K562 (cell line): ENCODE results near the gene GNAI3. TPM values are rescaled to one million over a fixed set of nuclear protein-coding genes. Genes with fewer than 3 reads are reported as not detected.

ENCODE experiments used
- ATAC-seq: fragments of 200-7000 bp; cut with Tn5 transposase; 3 replicates; pipeline ENCODE4 v1.9.1; 2020; ENCODE audit warnings: moderate library complexity
- BruUV-seq: library from RNA; stranded (reverse); fragments of 400-500 nt; replicated peaks from 2 replicates; lab custom pipeline; 2021; lab: Mats Ljungman, UMichigan
- CTCF ChIA-PET: fragments of 300-600 bp; formaldehyde crosslinking; extraction: SDS; loops from one replicate; lab custom pipeline; 2021; ENCODE audit warnings: low intra/inter-chr PET ratio; lab: Yijun Ruan, JAX
- POLR2A ChIA-PET: fragments of 300-600, 350-650 bp; sonication (Branson Sonifier 250); formaldehyde crosslinking; extraction: SDS; loops from one replicate; lab custom pipeline; 2021; ENCODE audit warnings: antibody characterized with exemption, inconsistent platforms; lab: Yijun Ruan, JAX
- DNase-seq, 4 experiments: peaks; one replicate each; pipeline versions ENCODE4 v3.0.0 to v3.0.0-alpha.2; 2011 to 2018; ENCODE audit warnings: low spot score in 3 of 4, mixed read lengths in 3 of 4; ENCODE audit errors: extremely low read depth in 1 of 4
- FAIRE-seq: peaks from 2 replicates; lab custom pipeline; 2011; peaks lifted over from hg19 to GRCh38; lab: Jason Lieb, UNC
- H2AFZ ChIP-seq: 2 replicates; pipeline ENCODE4 v1.6.0; 2011; ENCODE audit warnings: low read depth, low read length, control low read depth, inconsistent platforms
- H3K27ac ChIP-seq: fragments of 200-600 bp; 3 replicates; pipeline ENCODE4 v1.8.0; 2011; ENCODE audit warnings: low read depth, mild to moderate bottlenecking, control low read depth, inconsistent platforms, low read length, moderate library complexity, mixed read lengths; ENCODE audit errors: extremely low read depth
- H3K27me3 ChIP-seq, 2 experiments: fragments of 300-600 bp in 1 of 2; 2 replicates in 1 of 2; 3 replicates in 1 of 2; pipeline versions ENCODE4 v1.6.0 to v1.8.0; 2011; ENCODE audit warnings: inconsistent platforms in 2 of 2, low read length in 2 of 2, mild to moderate bottlenecking in 1 of 2, mixed read lengths in 1 of 2, moderate library complexity in 1 of 2; ENCODE audit not compliant: control insufficient read depth in 2 of 2, insufficient read depth in 2 of 2
- H3K36me3 ChIP-seq: fragments of 300-600 bp; 3 replicates; pipeline ENCODE4 v1.8.0; 2011; ENCODE audit warnings: mild to moderate bottlenecking, low read length, inconsistent platforms; ENCODE audit not compliant: control insufficient read depth, insufficient read depth
- H3K4me1 ChIP-seq, 2 experiments: fragments of 200-600 bp in 1 of 2; replicated peaks in 1 of 2; 2 replicates in 1 of 2; 3 replicates in 1 of 2; pipeline versions ENCODE4 v1.5.1 to v1.8.0; 2011; ENCODE audit warnings: inconsistent platforms in 2 of 2, low read length in 2 of 2, mild to moderate bottlenecking in 1 of 2, mixed read lengths in 1 of 2, moderate library complexity in 1 of 2; ENCODE audit not compliant: control insufficient read depth in 2 of 2, insufficient read depth in 2 of 2
- H3K4me2 ChIP-seq: 2 replicates; pipeline ENCODE4 v1.6.1; 2011; ENCODE audit warnings: low read length, control low read depth, inconsistent platforms, mixed read lengths; ENCODE audit not compliant: insufficient read depth
- H3K4me3 ChIP-seq: fragments of 200-600 bp; sonication (generic), shearing (Covaris generic); 2 replicates; pipeline ENCODE4 v1.5.1; 2016; ENCODE audit warnings: control low read depth, inconsistent platforms
- H3K79me2 ChIP-seq: fragments of 200-600 bp; 3 replicates; pipeline ENCODE4 v1.8.0; 2011; ENCODE audit warnings: low read length, inconsistent platforms; ENCODE audit not compliant: control insufficient read depth, insufficient read depth
- H3K9ac ChIP-seq, 2 experiments: 2 replicates each; pipeline versions ENCODE4 v1.6.0 to v1.6.1; 2011; ENCODE audit warnings: low read depth in 2 of 2, low read length in 2 of 2, control low read depth in 1 of 2, inconsistent platforms in 1 of 2, mild to moderate bottlenecking in 1 of 2, mixed read lengths in 1 of 2; ENCODE audit not compliant: insufficient read depth in 1 of 2
- H3K9me1 ChIP-seq: one replicate; pipeline ENCODE4 v1.6.0; 2011; ENCODE audit warnings: inconsistent platforms, mild to moderate bottlenecking, low read length, moderate library complexity; ENCODE audit not compliant: control insufficient read depth, insufficient read depth
- H3K9me3 ChIP-seq: replicated peaks from 2 replicates; pipeline ENCODE4 v1.5.1; 2011; ENCODE audit warnings: low read depth, low read length, inconsistent platforms; ENCODE audit not compliant: control insufficient read depth, insufficient read depth
- H4K20me1 ChIP-seq: replicated peaks from 2 replicates; pipeline ENCODE4 v1.6.1; 2011; ENCODE audit warnings: low read length, inconsistent platforms, mixed read lengths; ENCODE audit not compliant: control insufficient read depth, insufficient read depth
- DIDO1 ChIP-seq: fragments of 450-650 bp; IDR thresholded peaks from 2 replicates; pipeline ENCODE4 v1.6.1; 2016; ENCODE audit warnings: low read depth, missing biosample characterization, missing genetic modification characterization
- FOSL1 ChIP-seq: fragments of 200-800 bp; sonication (Bioruptor generic); conservative IDR thresholded peaks from 2 replicates; pipeline ENCODE4 v1.6.1; 2016; ENCODE audit warnings: missing genetic modification characterization, missing compliant biosample characterization
- FOXM1 ChIP-seq, 2 experiments: fragments of 450-650 bp in 1 of 2; sonication (generic) in 1 of 2; formaldehyde crosslinking in 1 of 2; IDR thresholded peaks; 2 replicates each; pipeline versions ENCODE4 v1.6.1 to v1.9.0; 2017 to 2022; ENCODE audit warnings: low read depth in 2 of 2, mild to moderate bottlenecking in 2 of 2, missing genetic modification reagents in 1 of 2, moderate library complexity in 1 of 2
- HDAC3 ChIP-seq: fragments of 450-650 bp; IDR thresholded peaks from 2 replicates; pipeline ENCODE4 v1.6.1; 2018; ENCODE audit warnings: borderline replicate concordance, mild to moderate bottlenecking, moderate library complexity; ENCODE audit not compliant: partially characterized antibody
- HLTF ChIP-seq: fragments of 450-650 bp; IDR thresholded peaks from 2 replicates; pipeline ENCODE4 v1.6.1; 2016
- HNRNPK ChIP-seq: fragments of 200-400 bp; formaldehyde crosslinking; IDR thresholded peaks from one replicate; pipeline ENCODE4 v1.6.1; 2018; ENCODE audit warnings: mild to moderate bottlenecking, low read depth, low read length; ENCODE audit not compliant: poor library complexity, severe bottlenecking
- KLF16 ChIP-seq: IDR thresholded peaks from 2 replicates; pipeline ENCODE4 v1.6.1; 2016; ENCODE audit warnings: antibody characterized with exemption
- PHB2 ChIP-seq: fragments of 450-650 bp; IDR thresholded peaks from 2 replicates; pipeline ENCODE4 v1.6.1; 2017; ENCODE audit warnings: low read depth
- SIN3A ChIP-seq, 2 experiments: fragments of 150-350 bp in 1 of 2; IDR thresholded peaks; 2 replicates each; pipeline ENCODE4 v1.6.1; 2011 to 2016; ENCODE audit warnings: borderline replicate concordance in 2 of 2, low read depth in 2 of 2, low read length in 2 of 2, mild to moderate bottlenecking in 2 of 2, moderate library complexity in 2 of 2; ENCODE audit not compliant: control insufficient read depth in 1 of 2
- SNIP1 ChIP-seq: fragments of 450-650 bp; IDR thresholded peaks from 2 replicates; pipeline ENCODE4 v1.7.1; 2017; ENCODE audit warnings: low read depth, mild to moderate bottlenecking
- SPI1 ChIP-seq: IDR thresholded peaks from 2 replicates; pipeline ENCODE4 v1.6.1; 2011; ENCODE audit warnings: low read depth, low read length, control low read depth, borderline replicate concordance
- TBL1XR1 ChIP-seq, 2 experiments: IDR thresholded peaks; 2 replicates each; pipeline ENCODE4 v1.6.1; 2012; ENCODE audit warnings: improper control_type of control experiment in 2 of 2, low read length in 2 of 2, mild to moderate bottlenecking in 1 of 2
- TFAP4 ChIP-seq: sonication (generic); formaldehyde crosslinking; IDR thresholded peaks from 2 replicates; pipeline ENCODE4 v1.8.0; 2022; ENCODE audit warnings: missing genetic modification reagents, mild to moderate bottlenecking, moderate library complexity, borderline replicate concordance
- U2AF1 ChIP-seq: fragments of 200-400 bp; formaldehyde crosslinking; optimal IDR thresholded peaks from 2 replicates; pipeline ENCODE3; 2017; ENCODE audit warnings: mild to moderate bottlenecking, low read depth, low read length, moderate library complexity
- ZNF24 ChIP-seq: fragments of 450-650 bp; IDR thresholded peaks from 2 replicates; pipeline ENCODE4 v1.6.1; 2016
- ZNF384 ChIP-seq: IDR thresholded peaks from 2 replicates; pipeline ENCODE4 v1.6.1; 2012; ENCODE audit warnings: low read depth, low read length, improper control_type of control experiment
- ZNF592 ChIP-seq: fragments of 450-650 bp; IDR thresholded peaks from 2 replicates; pipeline ENCODE4 v1.6.1; 2017; ENCODE audit warnings: antibody characterized with exemption, mild to moderate bottlenecking
- WGBS: fragments of 100-300 bp; shearing (Covaris generic); methylation state at CpG from one replicate; pipeline ENCODE4 v1.1.6; 2016; ENCODE audit warnings: low coverage, mixed read lengths; ENCODE audit not compliant: insufficient coverage; ENCODE audit errors: missing lambda C conversion rate; 5-methylcytosine and 5-hydroxymethylcytosine counted together
- in situ Hi-C: fragments of 300-500 bp; cut with MboI; formaldehyde crosslinking; loops from 4 replicates; pipeline ENCODE4 v1.15.0; 2018; ENCODE audit warnings: inconsistent platforms, mixed read lengths
- intact Hi-C: fragments of 100-400 bp; cut with micrococcal nuclease; formaldehyde crosslinking; loops from 2 replicates; pipeline ENCODE4 v1.14.2; 2022
- polyA plus RNA-seq, 8 experiments: library from polyadenylated mRNA; depleted of rRNA in 4 of 8; stranded (reverse) in 5 of 8; unstranded in 3 of 8; fragments of >200 nt; fragmentation: Nextera tagmentation in 2 of 8; fragmentation: Illumina TruSeq in 1 of 8; extraction: Ambion mirVana in 2 of 8; extraction: Trizol in 1 of 8; gene quantifications; 2 replicates each; pipeline versions ENCODE4 v1.2.1 to v1.2.3, GENCODE V29; 2011 to 2014; ENCODE audit warnings: inconsistent platforms in 1 of 8, missing spikeins in 1 of 8
- total RNA-seq, 7 experiments: library from RNA; depleted of rRNA in 6 of 7; stranded (reverse); fragments of >200 nt in 6 of 7; fragmentation: Illumina TruSeq in 2 of 7; extraction: Trizol in 2 of 7; gene quantifications; 2 replicates each; pipeline versions ENCODE4 v1.2.1 to v1.2.3, GENCODE V29; 2011 to 2021; ENCODE audit warnings: low replicate concordance in 1 of 7

Gene GNAI3
- total and polyA plus RNA-seq, 9 of the 15 experiments (the other 6 are each of a cell fraction or from before 2014, with no cell fraction given): 6.3 to 13.2 (median 8.9) TPM

- H3K4me2 ChIP-seq: no peak overlapping the region
- in situ Hi-C loops (no loop called here), intact Hi-C loops (no loop called here)
- H4K20me1 ChIP-seq: no peaks in the 10 kb centered on the region
- TF ChIP-seq HLTF: no peak
- TF ChIP-seq FOXM1 (IDR thresholded peaks at IDR 0.05; ENCODE audit: low read depth): no peak
- TF ChIP-seq FOXM1 (CRISPR knock-in tag; IDR thresholded peaks at IDR 0.05; ENCODE audit: low read depth): no peak
- TF ChIP-seq SPI1: no peak
- TF ChIP-seq SIN3A (IDR thresholded peaks at IDR 0.05; ENCODE audit: borderline replicate concordance in 2 of 2, control insufficient read depth in 1 of 2, low read depth in 2 of 2, low read length in 2 of 2): no peak
- TF ChIP-seq HNRNPK: no peak
- no peak for TF ChIP-seq TFAP4
- TF ChIP-seq KLF16: no peak
- no peak for TF ChIP-seq SNIP1
- no peak for TF ChIP-seq ZNF592
- TF ChIP-seq ZNF384: no peak
- no peak for TF ChIP-seq PHB2
- no peak for TF ChIP-seq ZNF24
- no peak for TF ChIP-seq U2AF1
- TF ChIP-seq HDAC3: no peak
- no peak for TF ChIP-seq FOSL1 (tag)
- no peak for TF ChIP-seq TBL1XR1 (IDR thresholded peaks at IDR 0.05; ENCODE audit: low read length in 2 of 2)
- TF ChIP-seq DIDO1 (tag): no peak
- no peaks in the 10 kb centered on the region for H3K9me1 ChIP-seq
- 0 out of 3 replicates have a peak, but pooled peaks cover 2% of the 10 kb centered on the region for H3K79me2 ChIP-seq
- H3K27me3 ChIP-seq: no peaks in the 10 kb centered on the region
- 43% methylated on average over 5 of the region's 5 CpGs for WGBS
- POLR2A ChIA-PET: interaction anchor here (0.5 kb wide), 1 partner anchor 375 kb away, joined by 3 read pairs; no protein-coding TSS in a partner anchor
- no peak overlapping the region for H3K27ac ChIP-seq
- no TSS peak for BruUV-seq
- FAIRE-seq (no peak), ATAC-seq (no peak), DNase-seq (no peak)
- CTCF ChIA-PET: no interaction called here
- H3K9ac ChIP-seq: no peak overlapping the region; a peak in 1 of 4 replicates
- H3K4me3 ChIP-seq: no peak overlapping the region
- H3K4me1 ChIP-seq: peaks cover 0 to 22% of the 10 kb centered on the region in 2 experiments; a peak in 4 of 5 replicates
- peaks cover 14% of the 10 kb centered on the region; the same call in 2 of the 3 replicates for H3K36me3 ChIP-seq
- H2AFZ ChIP-seq: no peak overlapping the region
- no peaks in the 10 kb centered on the region for H3K9me3 ChIP-seq
These were observed 111.7 kb downstream of the GNAI3 start for GRCh38 chr1:109659997-109660690.
